ENCODE data around the gene AKR1B15. TPM values are rescaled to one million over a fixed set of nuclear protein-coding genes. Genes with fewer than 3 reads are reported as not detected.

Gene AKR1B15
- total RNA-seq, 1 donor from 2014 or later, result not detected

DNA sequence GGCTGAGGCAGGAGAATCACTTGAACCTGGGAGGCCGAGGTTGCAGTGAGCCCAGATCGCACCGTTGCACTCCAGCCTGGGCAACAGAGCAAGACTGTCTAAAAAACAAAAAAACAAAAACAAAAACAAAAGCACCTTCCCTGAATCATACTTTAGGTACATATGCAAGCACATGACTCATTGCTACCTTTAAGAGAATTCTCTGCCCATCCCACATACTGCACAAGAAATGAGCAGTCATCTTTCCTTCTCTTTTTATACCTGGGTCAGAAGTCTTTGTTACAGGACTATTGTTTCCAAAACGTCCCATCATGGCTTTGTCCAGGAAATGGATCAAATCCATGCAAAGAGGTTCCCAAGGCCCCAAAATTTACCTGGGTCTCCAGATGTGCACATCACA is 43.1 kb upstream of the AKR1B15 start:
- TF ChIP-seq, protein P1, sequence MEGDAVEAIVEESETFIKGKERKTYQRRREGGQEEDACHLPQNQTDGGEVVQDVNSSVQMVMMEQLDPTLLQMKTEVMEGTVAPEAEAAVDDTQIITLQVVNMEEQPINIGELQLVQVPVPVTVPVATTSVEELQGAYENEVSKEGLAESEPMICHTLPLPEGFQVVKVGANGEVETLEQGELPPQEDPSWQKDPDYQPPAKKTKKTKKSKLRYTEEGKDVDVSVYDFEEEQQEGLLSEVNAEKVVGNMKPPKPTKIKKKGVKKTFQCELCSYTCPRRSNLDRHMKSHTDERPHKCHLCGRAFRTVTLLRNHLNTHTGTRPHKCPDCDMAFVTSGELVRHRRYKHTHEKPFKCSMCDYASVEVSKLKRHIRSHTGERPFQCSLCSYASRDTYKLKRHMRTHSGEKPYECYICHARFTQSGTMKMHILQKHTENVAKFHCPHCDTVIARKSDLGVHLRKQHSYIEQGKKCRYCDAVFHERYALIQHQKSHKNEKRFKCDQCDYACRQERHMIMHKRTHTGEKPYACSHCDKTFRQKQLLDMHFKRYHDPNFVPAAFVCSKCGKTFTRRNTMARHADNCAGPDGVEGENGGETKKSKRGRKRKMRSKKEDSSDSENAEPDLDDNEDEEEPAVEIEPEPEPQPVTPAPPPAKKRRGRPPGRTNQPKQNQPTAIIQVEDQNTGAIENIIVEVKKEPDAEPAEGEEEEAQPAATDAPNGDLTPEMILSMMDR (IDR thresholded peaks at IDR 0.05; ENCODE audit: insufficient read depth, low read length, poor library complexity, severe bottlenecking), result no peak
- H3K36me3 ChIP-seq (ENCODE audit: control insufficient read depth, insufficient read depth, low read length), result no peaks in the 10 kb centered on the region
- no peak overlapping the region for H3K4me3 ChIP-seq (ENCODE audit: low read depth, low read length)
- no peak for DNase-seq (ENCODE audit: low read depth)
- no peaks in the 10 kb centered on the region for H3K27me3 ChIP-seq (ENCODE audit: control insufficient read depth, insufficient read depth, low read length)

DNA sequence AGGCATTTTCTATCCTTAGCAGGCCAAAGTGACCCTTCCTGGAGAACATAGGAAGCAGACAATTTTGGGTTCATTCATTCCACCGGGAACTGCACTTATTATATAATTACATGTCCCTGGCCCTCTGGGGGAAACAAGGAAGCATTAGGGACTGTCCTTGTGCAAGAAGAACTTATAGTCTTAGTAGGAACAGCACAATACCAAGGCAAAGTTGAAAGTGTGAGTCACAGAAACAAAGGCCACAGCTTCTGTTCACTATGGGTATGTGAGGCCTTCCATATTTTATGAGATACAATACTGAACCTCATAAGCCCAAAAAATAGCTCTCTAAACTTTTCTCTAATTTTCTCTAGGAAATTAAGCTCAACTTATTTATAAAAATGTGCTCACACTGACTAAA is 39.9 kb upstream of the AKR1B15 start:
- DNase-seq (ENCODE audit: low read depth), result no peak

DNA sequence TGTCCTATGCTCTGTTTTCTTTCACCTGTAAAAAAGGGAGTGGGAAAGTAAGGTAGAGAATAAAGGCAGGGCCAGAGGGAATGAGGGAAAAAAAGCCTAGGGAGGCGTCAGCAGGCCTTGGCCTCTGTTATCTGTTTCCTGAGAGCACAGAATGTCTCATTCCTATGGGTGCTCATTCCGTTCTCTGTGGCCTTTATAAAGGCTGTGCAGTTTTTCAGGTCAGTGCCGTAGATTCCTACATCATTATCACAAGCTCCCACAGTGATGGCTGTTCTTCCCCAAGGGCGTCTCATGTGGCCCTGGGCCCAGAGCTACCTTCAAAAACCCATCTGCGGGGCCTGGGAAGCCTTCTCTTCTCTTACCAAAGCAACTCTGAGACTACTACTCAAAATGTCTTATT is 38.3 kb upstream of the AKR1B15 start:
- TF ChIP-seq, protein P1 (IDR thresholded peaks at IDR 0.05; ENCODE audit: insufficient read depth, low read length, poor library complexity, severe bottlenecking), result no peak
- no peaks in the 10 kb centered on the region for H3K36me3 ChIP-seq (ENCODE audit: control insufficient read depth, insufficient read depth, low read length)
- no peak for DNase-seq (ENCODE audit: low read depth)
- H3K27me3 ChIP-seq (ENCODE audit: control insufficient read depth, insufficient read depth, low read length), result no peaks in the 10 kb centered on the region
- no peak overlapping the region for H3K4me3 ChIP-seq (ENCODE audit: low read depth, low read length)

More for the DNA sequence above, 39.9 kb upstream of the AKR1B15 start:
- Histone ChIP-seq H3K27me3 (ENCODE audit: control insufficient read depth, insufficient read depth, low read length) (no peaks in the 10 kb centered on the region), H3K36me3 (ENCODE audit: control insufficient read depth, insufficient read depth, low read length) (no peaks in the 10 kb centered on the region), H3K4me3 (ENCODE audit: low read depth, low read length) (no peak overlapping the region)
- TF ChIP-seq, protein P1 (IDR thresholded peaks at IDR 0.05; ENCODE audit: insufficient read depth, low read length, poor library complexity, severe bottlenecking), result no peak

DNA sequence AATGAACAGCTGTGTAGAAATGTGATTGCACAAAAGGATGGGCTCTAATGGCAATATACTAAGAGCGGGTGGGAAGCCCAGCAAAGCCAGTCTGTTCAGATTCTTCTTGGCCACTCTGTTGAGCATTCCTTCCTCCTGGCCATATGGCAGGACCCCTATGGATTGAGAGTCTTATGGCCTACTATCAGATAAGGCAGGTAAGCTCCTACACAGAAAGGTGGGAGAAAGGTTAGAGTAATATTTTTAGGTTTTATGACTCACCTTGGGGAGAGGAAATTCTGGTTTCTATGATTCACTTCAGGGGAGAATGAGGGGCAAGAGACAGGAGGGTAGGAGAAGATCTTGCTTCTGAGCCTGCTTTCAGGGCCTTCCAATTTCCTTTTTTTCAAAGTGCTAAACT is 36.6 kb upstream of the AKR1B15 start:
- TF ChIP-seq, protein P1 (IDR thresholded peaks at IDR 0.05; ENCODE audit: insufficient read depth, low read length, poor library complexity, severe bottlenecking), result no peak
- no peaks in the 10 kb centered on the region for H3K27me3 ChIP-seq (ENCODE audit: control insufficient read depth, insufficient read depth, low read length)

DNA sequence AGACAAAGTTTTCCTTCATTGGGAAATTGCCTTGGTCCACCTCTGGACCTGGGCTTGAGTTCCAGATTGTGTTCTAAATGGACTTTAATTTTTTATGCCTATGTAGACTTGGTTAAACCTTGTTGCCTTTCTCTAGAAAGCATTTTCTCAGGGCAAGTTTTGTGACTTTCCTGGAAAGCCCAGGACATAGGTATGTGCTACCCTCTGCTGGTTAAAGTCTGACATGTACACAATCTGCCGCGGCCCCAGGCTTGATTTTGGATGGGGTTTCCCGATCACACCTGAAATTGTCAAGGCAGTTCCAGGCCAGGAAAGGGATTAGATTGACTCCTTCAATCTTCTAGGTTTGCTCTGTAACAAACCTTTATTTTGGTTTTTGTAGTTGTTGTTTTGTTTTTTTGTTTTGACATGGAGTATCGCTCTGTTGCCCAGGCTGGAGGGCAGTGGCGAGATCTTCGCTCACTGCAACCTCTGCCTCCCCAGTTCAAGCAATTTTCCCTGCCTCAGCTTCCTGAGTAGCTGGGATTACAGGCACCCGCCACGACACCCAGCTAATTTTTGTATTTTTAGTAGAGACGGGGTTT is 35.6 kb upstream of the AKR1B15 start:
- H3K27me3 ChIP-seq (ENCODE audit: control insufficient read depth, insufficient read depth, low read length), result no peaks in the 10 kb centered on the region
- DNase-seq (ENCODE audit: low read depth), result no peak
- H3K4me3 ChIP-seq (ENCODE audit: low read depth, low read length), result no peak overlapping the region
- TF ChIP-seq, protein P1 (IDR thresholded peaks at IDR 0.05; ENCODE audit: insufficient read depth, low read length, poor library complexity, severe bottlenecking), result peak; percentile 67
- no peaks in the 10 kb centered on the region for H3K36me3 ChIP-seq (ENCODE audit: control insufficient read depth, insufficient read depth, low read length)

More for the DNA sequence above, 36.6 kb upstream of the AKR1B15 start:
- DNase-seq (ENCODE audit: low read depth), result no peak
- H3K4me3 ChIP-seq (ENCODE audit: low read depth, low read length), result no peak overlapping the region
- H3K36me3 ChIP-seq (ENCODE audit: control insufficient read depth, insufficient read depth, low read length), result no peaks in the 10 kb centered on the region

DNA sequence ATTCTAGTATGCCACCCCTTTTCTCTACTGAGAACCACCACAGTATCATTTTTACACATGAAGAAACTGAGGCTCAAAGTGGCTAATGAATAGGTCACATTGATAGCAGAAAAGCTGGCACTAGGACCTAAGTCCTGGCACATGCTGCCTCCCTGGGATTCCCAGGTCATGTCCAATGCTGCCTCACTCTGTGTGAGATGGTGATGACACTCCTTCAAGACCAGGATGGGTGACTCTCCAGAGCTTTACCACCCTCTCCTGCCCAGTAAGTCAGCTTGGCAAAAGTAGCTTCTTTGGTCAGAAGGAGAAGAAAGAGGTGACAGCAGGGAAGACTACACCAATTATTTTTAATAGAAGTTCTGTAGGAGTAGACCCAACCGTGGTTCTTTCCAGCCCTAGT is 34.8 kb upstream of the AKR1B15 start:
- TF ChIP-seq, protein P1 (IDR thresholded peaks at IDR 0.05; ENCODE audit: insufficient read depth, low read length, poor library complexity, severe bottlenecking), result no peak
- no peak overlapping the region for H3K4me3 ChIP-seq (ENCODE audit: low read depth, low read length)
- H3K36me3 ChIP-seq (ENCODE audit: control insufficient read depth, insufficient read depth, low read length), result no peaks in the 10 kb centered on the region
- DNase-seq (ENCODE audit: low read depth), result no peak
- no peaks in the 10 kb centered on the region for H3K27me3 ChIP-seq (ENCODE audit: control insufficient read depth, insufficient read depth, low read length)

Data from kidney epithelial cell (primary cell).